PFSK-1 (cell line): Measurements from ENCODE around the gene ADAM21.

Source experiments
- SIN3A ChIP-seq: IDR thresholded peaks from 2 replicates; pipeline ENCODE4 v1.6.1; 2012; ENCODE audit warnings: mild to moderate bottlenecking, low read length, moderate library complexity, borderline replicate concordance; ENCODE audit not compliant: insufficient read depth
- TAF1 ChIP-seq: IDR thresholded peaks from 2 replicates; pipeline ENCODE4 v1.6.1; 2012; ENCODE audit warnings: low read length, control low read depth, borderline replicate concordance; ENCODE audit not compliant: insufficient read depth

GRCh38 chr14:70489579-70490200 lies 37.7 kb downstream of the ADAM21 start:
- TF ChIP-seq TAF1 (no peak), SIN3A (no peak)
